ENCODE measurements around the gene DNM1.

GRCh38 chr9:128160603-128160987, 42.6 kb upstream of the DNM1 start:
- TF ChIP-seq, protein P1, sequence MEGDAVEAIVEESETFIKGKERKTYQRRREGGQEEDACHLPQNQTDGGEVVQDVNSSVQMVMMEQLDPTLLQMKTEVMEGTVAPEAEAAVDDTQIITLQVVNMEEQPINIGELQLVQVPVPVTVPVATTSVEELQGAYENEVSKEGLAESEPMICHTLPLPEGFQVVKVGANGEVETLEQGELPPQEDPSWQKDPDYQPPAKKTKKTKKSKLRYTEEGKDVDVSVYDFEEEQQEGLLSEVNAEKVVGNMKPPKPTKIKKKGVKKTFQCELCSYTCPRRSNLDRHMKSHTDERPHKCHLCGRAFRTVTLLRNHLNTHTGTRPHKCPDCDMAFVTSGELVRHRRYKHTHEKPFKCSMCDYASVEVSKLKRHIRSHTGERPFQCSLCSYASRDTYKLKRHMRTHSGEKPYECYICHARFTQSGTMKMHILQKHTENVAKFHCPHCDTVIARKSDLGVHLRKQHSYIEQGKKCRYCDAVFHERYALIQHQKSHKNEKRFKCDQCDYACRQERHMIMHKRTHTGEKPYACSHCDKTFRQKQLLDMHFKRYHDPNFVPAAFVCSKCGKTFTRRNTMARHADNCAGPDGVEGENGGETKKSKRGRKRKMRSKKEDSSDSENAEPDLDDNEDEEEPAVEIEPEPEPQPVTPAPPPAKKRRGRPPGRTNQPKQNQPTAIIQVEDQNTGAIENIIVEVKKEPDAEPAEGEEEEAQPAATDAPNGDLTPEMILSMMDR (IDR thresholded peaks at IDR 0.05; ENCODE audit: low read depth, low read length, missing input control): no peak
- TF ChIP-seq MAX (IDR thresholded peaks at IDR 0.05) (no peak), YY1 (IDR thresholded peaks at IDR 0.05) (no peak), TAF1 (conservative IDR thresholded peaks at IDR 0.05) (no peak)

All from liver (tissue), 3 donors.